ENCODE results near the gene CALCOCO1.

DNA sequence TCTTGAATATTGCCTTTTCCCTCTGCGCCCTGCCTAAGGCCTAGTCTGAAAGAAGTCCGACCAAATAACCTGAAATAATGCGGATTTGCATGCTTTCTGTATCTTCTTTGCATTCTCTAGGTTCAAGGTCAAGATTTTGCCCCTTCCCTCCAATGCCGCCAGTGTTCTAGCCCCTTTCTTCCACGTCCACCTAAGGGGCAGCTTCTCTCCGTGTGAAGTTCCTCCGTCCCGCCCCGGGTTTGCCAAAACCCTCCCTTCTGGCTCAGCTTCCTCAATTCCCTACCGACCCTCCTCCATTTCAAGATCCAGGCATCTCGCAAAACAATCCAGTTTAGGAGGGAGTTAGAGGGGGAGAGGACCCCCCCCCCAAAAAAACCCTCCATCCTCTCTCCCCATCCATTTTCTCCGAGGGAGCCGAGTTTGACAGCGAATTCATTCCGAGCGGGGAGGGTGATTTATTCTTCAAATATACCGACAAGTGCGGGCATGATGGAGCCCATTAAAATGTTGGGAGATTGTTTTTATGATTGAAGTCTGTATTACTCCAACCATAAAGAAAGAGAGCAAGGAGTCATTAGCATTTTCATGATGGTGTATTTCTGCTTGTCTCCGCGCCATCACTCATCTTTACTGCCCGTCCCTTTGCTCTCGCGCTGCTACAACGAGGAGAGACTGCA lies 30.5 kb downstream of the CALCOCO1 start:
- TF ChIP-seq, protein P1, sequence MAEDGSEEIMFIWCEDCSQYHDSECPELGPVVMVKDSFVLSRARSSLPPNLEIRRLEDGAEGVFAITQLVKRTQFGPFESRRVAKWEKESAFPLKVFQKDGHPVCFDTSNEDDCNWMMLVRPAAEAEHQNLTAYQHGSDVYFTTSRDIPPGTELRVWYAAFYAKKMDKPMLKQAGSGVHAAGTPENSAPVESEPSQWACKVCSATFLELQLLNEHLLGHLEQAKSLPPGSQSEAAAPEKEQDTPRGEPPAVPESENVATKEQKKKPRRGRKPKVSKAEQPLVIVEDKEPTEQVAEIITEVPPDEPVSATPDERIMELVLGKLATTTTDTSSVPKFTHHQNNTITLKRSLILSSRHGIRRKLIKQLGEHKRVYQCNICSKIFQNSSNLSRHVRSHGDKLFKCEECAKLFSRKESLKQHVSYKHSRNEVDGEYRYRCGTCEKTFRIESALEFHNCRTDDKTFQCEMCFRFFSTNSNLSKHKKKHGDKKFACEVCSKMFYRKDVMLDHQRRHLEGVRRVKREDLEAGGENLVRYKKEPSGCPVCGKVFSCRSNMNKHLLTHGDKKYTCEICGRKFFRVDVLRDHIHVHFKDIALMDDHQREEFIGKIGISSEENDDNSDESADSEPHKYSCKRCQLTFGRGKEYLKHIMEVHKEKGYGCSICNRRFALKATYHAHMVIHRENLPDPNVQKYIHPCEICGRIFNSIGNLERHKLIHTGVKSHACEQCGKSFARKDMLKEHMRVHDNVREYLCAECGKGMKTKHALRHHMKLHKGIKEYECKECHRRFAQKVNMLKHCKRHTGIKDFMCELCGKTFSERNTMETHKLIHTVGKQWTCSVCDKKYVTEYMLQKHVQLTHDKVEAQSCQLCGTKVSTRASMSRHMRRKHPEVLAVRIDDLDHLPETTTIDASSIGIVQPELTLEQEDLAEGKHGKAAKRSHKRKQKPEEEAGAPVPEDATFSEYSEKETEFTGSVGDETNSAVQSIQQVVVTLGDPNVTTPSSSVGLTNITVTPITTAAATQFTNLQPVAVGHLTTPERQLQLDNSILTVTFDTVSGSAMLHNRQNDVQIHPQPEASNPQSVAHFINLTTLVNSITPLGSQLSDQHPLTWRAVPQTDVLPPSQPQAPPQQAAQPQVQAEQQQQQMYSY (CRISPR knock-in tag; IDR thresholded peaks at IDR 0.05): no peak
- TF ChIP-seq, protein P2, sequence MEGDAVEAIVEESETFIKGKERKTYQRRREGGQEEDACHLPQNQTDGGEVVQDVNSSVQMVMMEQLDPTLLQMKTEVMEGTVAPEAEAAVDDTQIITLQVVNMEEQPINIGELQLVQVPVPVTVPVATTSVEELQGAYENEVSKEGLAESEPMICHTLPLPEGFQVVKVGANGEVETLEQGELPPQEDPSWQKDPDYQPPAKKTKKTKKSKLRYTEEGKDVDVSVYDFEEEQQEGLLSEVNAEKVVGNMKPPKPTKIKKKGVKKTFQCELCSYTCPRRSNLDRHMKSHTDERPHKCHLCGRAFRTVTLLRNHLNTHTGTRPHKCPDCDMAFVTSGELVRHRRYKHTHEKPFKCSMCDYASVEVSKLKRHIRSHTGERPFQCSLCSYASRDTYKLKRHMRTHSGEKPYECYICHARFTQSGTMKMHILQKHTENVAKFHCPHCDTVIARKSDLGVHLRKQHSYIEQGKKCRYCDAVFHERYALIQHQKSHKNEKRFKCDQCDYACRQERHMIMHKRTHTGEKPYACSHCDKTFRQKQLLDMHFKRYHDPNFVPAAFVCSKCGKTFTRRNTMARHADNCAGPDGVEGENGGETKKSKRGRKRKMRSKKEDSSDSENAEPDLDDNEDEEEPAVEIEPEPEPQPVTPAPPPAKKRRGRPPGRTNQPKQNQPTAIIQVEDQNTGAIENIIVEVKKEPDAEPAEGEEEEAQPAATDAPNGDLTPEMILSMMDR (IDR thresholded peaks at IDR 0.05 in 2 of 3, conservative IDR thresholded peaks at IDR 0.05 in 1 of 3; ENCODE audit: control insufficient read depth in 2 of 3, extremely low read depth in 1 of 3, insufficient read depth in 1 of 3, low read depth in 3 of 3, low read length in 3 of 3): no peak
- no peak for TF ChIP-seq CHD2 (IDR thresholded peaks at IDR 0.05; ENCODE audit: borderline replicate concordance, low read depth, low read length)
- TF ChIP-seq, protein P3, sequence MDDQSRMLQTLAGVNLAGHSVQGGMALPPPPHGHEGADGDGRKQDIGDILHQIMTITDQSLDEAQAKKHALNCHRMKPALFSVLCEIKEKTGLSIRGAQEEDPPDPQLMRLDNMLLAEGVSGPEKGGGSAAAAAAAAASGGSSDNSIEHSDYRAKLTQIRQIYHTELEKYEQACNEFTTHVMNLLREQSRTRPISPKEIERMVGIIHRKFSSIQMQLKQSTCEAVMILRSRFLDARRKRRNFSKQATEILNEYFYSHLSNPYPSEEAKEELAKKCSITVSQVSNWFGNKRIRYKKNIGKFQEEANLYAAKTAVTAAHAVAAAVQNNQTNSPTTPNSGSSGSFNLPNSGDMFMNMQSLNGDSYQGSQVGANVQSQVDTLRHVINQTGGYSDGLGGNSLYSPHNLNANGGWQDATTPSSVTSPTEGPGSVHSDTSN (IDR thresholded peaks at IDR 0.05; ENCODE audit: insufficient replicate concordance, low read depth, low read length): no peak
- no peak for TF ChIP-seq POLR2AphosphoS5 (IDR thresholded peaks at IDR 0.05; ENCODE audit: low read length)
- no peak for TF ChIP-seq CREM (IDR thresholded peaks at IDR 0.05; ENCODE audit: low read depth)

All from GM12878 (cell line).